GM12878 (cell line): ENCODE results near the gene ZNF81. TPM values are rescaled to one million over a fixed set of nuclear protein-coding genes. Genes with fewer than 3 reads are reported as not detected.
A peak's percentile ranks its signal among the peaks of the same experiment; 100 is the strongest.

Experiments used
- ATAC-seq: fragments of 200-7000 bp; cut with Tn5 transposase; 3 replicates; pipeline ENCODE4 v1.9.1; 2020; ENCODE audit warnings: mild to moderate bottlenecking, moderate library complexity
- BruUV-seq: library from RNA; stranded (reverse); fragments of 400-500 nt; replicated peaks from 2 replicates; lab custom pipeline; 2021; lab: Mats Ljungman, UMichigan
- CTCF ChIA-PET: fragments of 300-600 bp; sonication (Branson Sonifier 250); formaldehyde crosslinking; extraction: SDS; loops from one replicate; lab custom pipeline; 2021; ENCODE audit warnings: inconsistent platforms; lab: Yijun Ruan, JAX
- POLR2A ChIA-PET: fragments of 350-600 bp; formaldehyde crosslinking; extraction: SDS; loops from one replicate; lab custom pipeline; 2021; ENCODE audit warnings: inconsistent platforms; lab: Charles Lee
- RAD21 ChIA-PET: fragments of 300-600 bp; sonication (Branson Sonifier 250); formaldehyde crosslinking; loops from one replicate; lab custom pipeline; 2023; ENCODE audit warnings: antibody characterized with exemption; ENCODE audit not compliant: unreplicated experiment; lab: Charles Lee
- SMC1A ChIA-PET: fragments of 300-600 bp; sonication (Branson Sonifier 250); formaldehyde crosslinking; loops from one replicate; lab custom pipeline; 2023; ENCODE audit not compliant: unreplicated experiment, uncharacterized antibody; lab: Charles Lee
- DNase-seq: peaks from one replicate; pipeline ENCODE4 v3.0.0-alpha.2; 2011; ENCODE audit warnings: low read depth, low spot score
- FAIRE-seq: peaks from 3 replicates; lab custom pipeline; 2011; peaks lifted over from hg19 to GRCh38; lab: Jason Lieb, UNC
- H2AFZ ChIP-seq: 2 replicates; pipeline ENCODE4 v1.6.0; 2011; ENCODE audit warnings: low read depth, low read length, control low read depth; ENCODE audit not compliant: control insufficient read depth
- H3K27ac ChIP-seq: 2 replicates; pipeline ENCODE4 v1.5.1; 2011; ENCODE audit warnings: control low read depth; ENCODE audit not compliant: control insufficient read depth, insufficient read depth
- H3K27me3 ChIP-seq, 2 experiments: replicated peaks in 1 of 2; 2 replicates each; pipeline versions ENCODE4 v1.6.0 to v1.6.1; 2011; ENCODE audit warnings: low read length in 1 of 2; ENCODE audit not compliant: control insufficient read depth in 2 of 2, insufficient read depth in 2 of 2
- H3K36me3 ChIP-seq, 2 experiments: 2 replicates each; pipeline ENCODE4 v1.5.1; 2011; ENCODE audit warnings: low read length in 1 of 2; ENCODE audit not compliant: control insufficient read depth in 2 of 2, insufficient read depth in 2 of 2
- H3K4me1 ChIP-seq: 2 replicates; pipeline ENCODE4 v1.6.1; 2011; ENCODE audit warnings: mild to moderate bottlenecking, low read length, moderate library complexity, mixed read lengths; ENCODE audit not compliant: control insufficient read depth, insufficient read depth
- H3K4me2 ChIP-seq: 2 replicates; pipeline ENCODE4 v1.6.0; 2011; ENCODE audit warnings: control low read depth; ENCODE audit not compliant: control insufficient read depth, insufficient read depth
- H3K4me3 ChIP-seq: fragments of 200-600 bp; sonication (generic); 2 replicates; pipeline ENCODE4 v1.5.1; 2016
- H3K79me2 ChIP-seq: 2 replicates; pipeline ENCODE4 v1.6.0; 2011; ENCODE audit warnings: low read length; ENCODE audit not compliant: control insufficient read depth, insufficient read depth
- H3K9ac ChIP-seq: 2 replicates; pipeline ENCODE4 v1.8.0; 2011; ENCODE audit warnings: low read length, control low read depth, mixed read lengths; ENCODE audit not compliant: control insufficient read depth, insufficient read depth
- H3K9me3 ChIP-seq: replicated peaks from 3 replicates; pipeline ENCODE4 v1.5.1; 2011; ENCODE audit warnings: mild to moderate bottlenecking, low read length; ENCODE audit not compliant: control insufficient read depth, insufficient read depth
- H4K20me1 ChIP-seq: 2 replicates; pipeline ENCODE4 v1.6.0; 2011; ENCODE audit not compliant: control insufficient read depth, insufficient read depth
- ATF2 ChIP-seq: IDR thresholded peaks from 2 replicates; pipeline ENCODE4 v1.6.1; 2012; ENCODE audit warnings: low read length, inconsistent platforms
- CTCF ChIP-seq, 3 experiments: IDR thresholded peaks in 2 of 3; conservative IDR thresholded peaks in 1 of 3; 2 replicates each; pipeline ENCODE4 v1.5.1; 2011; ENCODE audit warnings: low read depth in 3 of 3, low read length in 3 of 3, mild to moderate bottlenecking in 3 of 3, control low read depth in 2 of 3, moderate library complexity in 2 of 3, inconsistent platforms in 1 of 3, mixed read lengths in 1 of 3; ENCODE audit not compliant: control insufficient read depth in 2 of 3, insufficient read depth in 1 of 3; ENCODE audit errors: extremely low read depth in 1 of 3
- JUNB ChIP-seq: IDR thresholded peaks from 2 replicates; pipeline ENCODE4 v1.6.1; 2016; ENCODE audit warnings: antibody characterized with exemption, mild to moderate bottlenecking
- RAD21 ChIP-seq: IDR thresholded peaks from 2 replicates; pipeline ENCODE4 v1.6.1; 2011; ENCODE audit warnings: mild to moderate bottlenecking, low read depth, low read length, moderate library complexity; ENCODE audit not compliant: insufficient read depth
- SMC3 ChIP-seq: IDR thresholded peaks from 2 replicates; pipeline ENCODE4 v1.6.1; 2011; ENCODE audit warnings: low read length, improper control_type of control experiment, borderline replicate concordance
- WGBS: methylation state at CpG from one replicate; pipeline ENCODE4 v1.1.6; 2016; ENCODE audit warnings: low lambda C conversion rate; ENCODE audit not compliant: insufficient replicate concordance, insufficient coverage; ENCODE audit errors: missing lambda C conversion rate; 5-methylcytosine and 5-hydroxymethylcytosine counted together
- in situ Hi-C: fragments of 300-500 bp; cut with MboI; formaldehyde crosslinking; loops from 9 replicates; pipeline ENCODE4 v1.14.3; 2018; ENCODE audit warnings: mixed read lengths
- intact Hi-C: fragments of 100-400 bp; cut with micrococcal nuclease; formaldehyde crosslinking; loops from one replicate; pipeline ENCODE4 v1.14.2; 2022; ENCODE audit not compliant: unreplicated experiment
- polyA plus RNA-seq, 11 experiments: library from polyadenylated mRNA; depleted of rRNA in 4 of 11; unstranded in 6 of 11; stranded (reverse) in 5 of 11; fragments of >200 nt; fragmentation: Nextera tagmentation in 4 of 11; fragmentation: Illumina TruSeq in 1 of 11; extraction: Ambion mirVana in 4 of 11; extraction: Trizol in 1 of 11; gene quantifications; 1 replicate in 1 of 11; 2 replicates in 10 of 11; pipeline versions ENCODE4 v1.2.1 to v1.2.3, GENCODE V29; 2011 to 2016; ENCODE audit warnings: inconsistent platforms in 2 of 11, missing spikeins in 2 of 11, low read depth in 1 of 11
- total RNA-seq, 4 experiments: library from RNA; depleted of rRNA in 3 of 4; stranded (reverse); fragments of >200 nt in 3 of 4; fragmentation: Illumina TruSeq in 1 of 4; extraction: Trizol in 1 of 4; gene quantifications; 2 replicates each; pipeline versions ENCODE4 v1.2.1 to v1.2.3, GENCODE V29; 2013 to 2021

Gene ZNF81
- total and polyA plus RNA-seq, 10 of the 15 experiments (the other 5 are each of a cell fraction or from before 2014, with no cell fraction given): 3.4 to 7.2 (median 4.4) TPM

- H3K4me2 ChIP-seq: no peak overlapping the region
- H3K4me3 ChIP-seq: no peak overlapping the region
- ChIA-PET CTCF (interaction anchor here (0.6 to 3.0 kb wide), 11 partner anchors 11 to 1878 kb away, joined by 3 to 10 read pairs (median 4); no protein-coding TSS in a partner anchor), SMC1A (interaction anchor here (0.9 to 1.4 kb wide), 2 partner anchors 9 to 105 kb away, joined by 3 to 6 read pairs; no protein-coding TSS in a partner anchor), RAD21 (interaction anchor here (1.6 kb wide), 1 partner anchor 62 kb away, joined by 4 read pairs; no protein-coding TSS in a partner anchor), POLR2A (interaction anchor here (0.6 kb wide), 1 partner anchor 163 kb away, joined by 3 read pairs; no protein-coding TSS in a partner anchor)
- in situ Hi-C loops (no loop called here), intact Hi-C loops (loop anchor here (2.0 kb wide), 1 partner anchor 68 kb away; no protein-coding TSS in a partner anchor)
- no peaks in the 10 kb centered on the region for H3K27me3 ChIP-seq
- BruUV-seq: no TSS peak
- no peak overlapping the region for H2AFZ ChIP-seq
- H3K4me1 ChIP-seq: no peaks in the 10 kb centered on the region
- DNase-seq: no peak
- H3K9me3 ChIP-seq: no peaks in the 10 kb centered on the region; the same call in 2 of the 3 replicates
- 17% methylated on average over 4 of the region's 4 CpGs for WGBS
- H3K9ac ChIP-seq: no peak overlapping the region
- FAIRE-seq: no peak
- no peaks in the 10 kb centered on the region for H3K36me3 ChIP-seq
- no peaks in the 10 kb centered on the region for H4K20me1 ChIP-seq
- H3K27ac ChIP-seq: no peak overlapping the region
- H3K79me2 ChIP-seq: no peaks in the 10 kb centered on the region
- TF ChIP-seq JUNB (no peak), CTCF (IDR thresholded peaks at IDR 0.05 in 2 of 3, conservative IDR thresholded peaks at IDR 0.05 in 1 of 3; ENCODE audit: control insufficient read depth in 2 of 3, extremely low read depth in 1 of 3, insufficient read depth in 1 of 3, low read depth in 3 of 3, low read length in 3 of 3) (peak; percentile 10 to 34 (median 33); a peak in 4 of 6 replicates), SMC3 (peak; percentile 24; the same call in 1 of the 2 replicates), RAD21 (peak; percentile 53), ATF2 (no peak)
- TF ChIP-seq, all 136 proteins: peak for 3
- peak; percentile 73 for ATAC-seq
Measured at GRCh38 chrX:47958761-47959342, 122.2 kb downstream of the ZNF81 start.
